A549 (cell line): ENCODE measurements around the gene RRBP1. TPM values are rescaled to one million over a fixed set of nuclear protein-coding genes. Genes with fewer than 3 reads are reported as not detected.
"Not testable (repeated sequence)": the region's sequence is repeated elsewhere in the genome, so short reads cannot be mapped to it uniquely, and the experiment has no call there.

Experiments
- ATAC-seq, 2 experiments: fragments of 200-7000 bp in 1 of 2; fragments of >200 bp in 1 of 2; cut with Nextera tagmentation in 1 of 2; cut with Tn5 transposase in 1 of 2; 3 replicates each; pipeline versions ENCODE4 v1.8.0 to v1.9.1; 2018 to 2020; ENCODE audit warnings: mild to moderate bottlenecking in 1 of 2, moderate library complexity in 1 of 2
- CTCF ChIA-PET: fragments of 300-600 bp; sonication (Branson Sonifier 250); formaldehyde crosslinking; extraction: SDS; loops from one replicate; lab custom pipeline; 2021; ENCODE audit warnings: antibody characterized with exemption, inconsistent platforms; lab: Yijun Ruan, JAX
- POLR2A ChIA-PET: fragments of 350-600 bp; formaldehyde crosslinking; extraction: SDS; loops from one replicate; lab custom pipeline; 2021; ENCODE audit warnings: antibody characterized with exemption, inconsistent platforms; lab: Yijun Ruan, JAX
- DNase-seq, 2 experiments: peaks; one replicate each; pipeline versions ENCODE4 v3.0.0 to v3.0.0-alpha.2; 2011 to 2016; ENCODE audit warnings: low read depth in 1 of 2, low spot score in 1 of 2
- FAIRE-seq: peaks from 2 replicates; lab custom pipeline; 2011; peaks lifted over from hg19 to GRCh38; lab: Jason Lieb, UNC
- H3K27ac ChIP-seq, 2 experiments: fragments of >200 bp; sonication (Bioruptor Twin); formaldehyde crosslinking; 3 replicates each; pipeline ENCODE4 v1.5.1; 2016 to 2017
- H3K4me1 ChIP-seq: fragments of >200 bp; sonication (Bioruptor Twin); formaldehyde crosslinking; 3 replicates; pipeline ENCODE4 v1.6.1; 2016
- H3K4me2 ChIP-seq: fragments of >200 bp; sonication (Bioruptor Twin); formaldehyde crosslinking; 3 replicates; pipeline ENCODE4 v1.6.1; 2016
- H3K4me3 ChIP-seq: fragments of >200 bp; sonication (Bioruptor Twin); formaldehyde crosslinking; 3 replicates; pipeline ENCODE4 v1.5.1; 2016
- H3K9me3 ChIP-seq: fragments of >200 bp; sonication (Bioruptor Twin); formaldehyde crosslinking; 3 replicates; pipeline ENCODE4 v1.6.1; 2016
- BHLHE40 ChIP-seq: IDR thresholded peaks from 2 replicates; pipeline ENCODE4 v1.6.1; 2012; ENCODE audit warnings: low read depth, low read length, inconsistent platforms
- CBX8 ChIP-seq: fragments of 200-600 bp; sonication (generic); IDR thresholded peaks from 2 replicates; pipeline ENCODE4 v1.6.1; 2016
- CHD4 ChIP-seq: fragments of 200-600 bp; sonication (generic); IDR thresholded peaks from 2 replicates; pipeline ENCODE4 v1.6.1; 2016; ENCODE audit warnings: antibody characterized with exemption, mild to moderate bottlenecking, borderline replicate concordance
- EHMT2 ChIP-seq: fragments of 200-600 bp; sonication (generic); IDR thresholded peaks from 2 replicates; pipeline ENCODE4 v1.6.1; 2016; ENCODE audit warnings: antibody characterized with exemption, low read depth, mild to moderate bottlenecking, moderate library complexity
- ELK1 ChIP-seq: fragments of 150-350 bp; IDR thresholded peaks from 2 replicates; pipeline ENCODE4 v1.6.1; 2014; ENCODE audit warnings: low read depth, mild to moderate bottlenecking, low read length
- FOSL2 ChIP-seq, 2 experiments: fragments of 450-650 bp in 1 of 2; fragments of >200 bp in 1 of 2; sonication (Bioruptor Twin) in 1 of 2; formaldehyde crosslinking; IDR thresholded peaks; 2 replicates each; pipeline versions ENCODE4 v1.5.0 to v1.6.1; 2016 to 2020; ENCODE audit warnings: mild to moderate bottlenecking in 1 of 2, moderate library complexity in 1 of 2
- FOXS1 ChIP-seq: fragments of 250-450 bp; sonication (Bioruptor Pico); IDR thresholded peaks from 2 replicates; pipeline ENCODE4 v1.5.0; 2020; ENCODE audit warnings: mild to moderate bottlenecking, moderate library complexity
- HOXA7 ChIP-seq: fragments of 250-450 bp; sonication (Bioruptor Pico); IDR thresholded peaks from 2 replicates; pipeline ENCODE4 v1.5.0; 2020; ENCODE audit warnings: mild to moderate bottlenecking, moderate library complexity
- HOXB13 ChIP-seq: fragments of 250-450 bp; sonication (Bioruptor Pico); IDR thresholded peaks from 2 replicates; pipeline ENCODE4 v1.5.0; 2020; ENCODE audit warnings: low read depth, mild to moderate bottlenecking, moderate library complexity
- HOXB5 ChIP-seq: fragments of 250-450 bp; sonication (Bioruptor Pico); IDR thresholded peaks from 2 replicates; pipeline ENCODE4 v1.5.0; 2020; ENCODE audit warnings: mild to moderate bottlenecking, moderate library complexity
- KDM1A ChIP-seq: fragments of 200-600 bp; sonication (generic); IDR thresholded peaks from 2 replicates; pipeline ENCODE4 v1.6.1; 2016; ENCODE audit warnings: low read depth, mild to moderate bottlenecking
- KDM5A ChIP-seq: fragments of 200-600 bp; sonication (generic); IDR thresholded peaks from 2 replicates; pipeline ENCODE4 v1.6.1; 2016; ENCODE audit warnings: antibody characterized with exemption, mild to moderate bottlenecking
- MYC ChIP-seq: IDR thresholded peaks from 2 replicates; pipeline ENCODE4 v1.6.1; 2012; ENCODE audit warnings: mild to moderate bottlenecking, inconsistent platforms, low read length, improper control_type of control experiment, borderline replicate concordance
- NFE2L2 ChIP-seq: fragments of 150-350 bp; conservative IDR thresholded peaks from 2 replicates; pipeline ENCODE4 v1.6.1; 2014; ENCODE audit warnings: low read length
- PHF8 ChIP-seq: fragments of 200-600 bp; sonication (generic); IDR thresholded peaks from 2 replicates; pipeline ENCODE4 v1.6.1; 2016; ENCODE audit warnings: low read depth, mild to moderate bottlenecking, antibody characterized with exemption, moderate library complexity, borderline replicate concordance
- RAD21 ChIP-seq, 2 experiments: fragments of >200 bp in 1 of 2; sonication (Bioruptor Twin) in 1 of 2; formaldehyde crosslinking in 1 of 2; IDR thresholded peaks in 1 of 2; conservative IDR thresholded peaks in 1 of 2; 2 replicates in 1 of 2; 3 replicates in 1 of 2; pipeline ENCODE4 v1.6.1; 2012 to 2018; ENCODE audit warnings: inconsistent platforms in 1 of 2
- RNF2 ChIP-seq: fragments of 200-600 bp; sonication (generic); IDR thresholded peaks from 2 replicates; pipeline ENCODE4 v1.6.1; 2016; ENCODE audit warnings: low read depth, mild to moderate bottlenecking, antibody characterized with exemption, moderate library complexity, borderline replicate concordance
- SMC3 ChIP-seq: fragments of >200 bp; sonication (Bioruptor Twin); formaldehyde crosslinking; IDR thresholded peaks from 3 replicates; pipeline ENCODE4 v1.6.1; 2018; ENCODE audit warnings: inconsistent platforms
- TP53 ChIP-seq: fragments of 250-450 bp; sonication (Bioruptor Pico); IDR thresholded peaks from 2 replicates; pipeline ENCODE4 v1.5.0; 2021; ENCODE audit warnings: mild to moderate bottlenecking, moderate library complexity
- ZFP36 ChIP-seq: fragments of 450-650 bp; IDR thresholded peaks from 2 replicates; pipeline ENCODE4 v1.6.1; 2014; ENCODE audit warnings: borderline replicate concordance; ENCODE audit not compliant: partially characterized antibody
- ZNF302 ChIP-seq: fragments of 250-450 bp; sonication (Bioruptor Pico); IDR thresholded peaks from 2 replicates; pipeline ENCODE4 v1.9.0; 2021; ENCODE audit warnings: inconsistent platforms, mild to moderate bottlenecking, moderate library complexity
- ZSCAN20 ChIP-seq: fragments of 250-450 bp; sonication (Bioruptor Pico); IDR thresholded peaks from 2 replicates; pipeline ENCODE4 v1.8.0; 2022; ENCODE audit warnings: mild to moderate bottlenecking, moderate library complexity
- WGBS: methylation state at CpG from one replicate; pipeline ENCODE4 v1.1.6; 2017; ENCODE audit errors: missing lambda C conversion rate; 5-methylcytosine and 5-hydroxymethylcytosine counted together
- polyA plus RNA-seq, 4 experiments: library from polyadenylated mRNA; depleted of rRNA in 3 of 4; stranded (reverse); fragments of >200 nt; fragmentation: RNase III in 1 of 4; extraction: RNeasy Plus Mini Kit Qiagen cat#74134 plus additional on column Dnase treatment in 1 of 4; gene quantifications; 2 replicates in 3 of 4; 3 replicates in 1 of 4; pipeline ENCODE4 v1.2.3, GENCODE V29; 2011 to 2017

Gene RRBP1
- polyA plus RNA-seq, 2 of the 4 experiments (the other 2 are of a cell fraction), result 51.6 to 79.6 TPM

DNA sequence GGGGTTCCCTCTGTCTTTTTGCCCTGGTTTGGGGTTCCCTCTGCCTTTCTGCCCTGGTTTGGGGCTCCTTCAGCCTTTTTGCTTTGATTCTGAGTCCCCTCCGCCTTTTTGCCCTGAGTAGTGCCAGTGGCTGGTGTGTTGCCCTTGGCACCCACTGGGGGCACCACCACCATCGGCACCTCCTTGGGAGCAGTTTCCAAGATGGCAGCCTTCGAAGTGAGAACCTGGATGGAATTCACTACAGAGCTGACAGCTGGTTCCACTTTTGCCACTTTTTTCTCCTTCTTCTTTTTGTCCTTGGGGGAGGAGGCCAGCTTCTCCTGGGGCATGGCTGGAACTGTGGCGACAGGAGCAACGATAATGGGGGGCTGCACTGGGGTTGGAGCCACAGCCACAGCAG lies 22.2 kb downstream of the RRBP1 start:
- ChIA-PET POLR2A (no interaction called here), CTCF (no interaction called here)
- TF ChIP-seq EHMT2 (0 out of 2 replicates have a peak, but pooled peaks have one; percentile 43), KDM5A (no peak), KDM1A (no peak), FOSL2 (IDR thresholded peaks at IDR 0.05) (no peak), FOSL2 (CRISPR knock-in tag; IDR thresholded peaks at IDR 0.05) (no peak)
- ATAC-seq (peak in 1 of 2 experiments; percentile 57; a peak in 3 of 6 replicates), DNase-seq (no peak), FAIRE-seq (no peak)
- Histone ChIP-seq H3K9me3 (peaks cover 21% of the 10 kb centered on the region), H3K4me3 (no peak overlapping the region), H3K4me1 (peaks cover 12% of the 10 kb centered on the region), H3K4me2 (no peak overlapping the region), H3K27ac (no peak overlapping the region)
- 98% methylated on average over 5 of the region's 5 CpGs for WGBS

DNA sequence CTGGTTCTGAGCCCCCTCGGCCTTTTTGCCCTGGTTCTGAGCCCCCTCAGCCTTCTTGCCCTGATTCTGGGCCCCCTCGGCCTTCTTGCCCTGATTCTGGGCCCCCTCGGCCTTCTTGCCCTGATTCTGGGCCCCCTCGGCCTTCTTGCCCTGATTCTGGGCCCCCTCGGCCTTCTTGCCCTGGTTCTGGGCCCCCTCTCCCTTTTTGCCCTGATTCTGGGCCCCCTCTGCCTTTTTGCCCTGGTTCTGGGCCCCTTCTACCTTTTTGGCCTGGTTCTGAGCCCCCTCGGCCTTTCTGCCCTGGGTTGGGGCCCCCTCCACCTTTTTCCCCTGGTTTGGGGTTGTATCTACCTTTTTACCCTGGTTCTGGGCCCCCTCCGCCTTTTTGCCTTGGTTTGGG lies 22.7 kb downstream of the RRBP1 start:
- ATAC-seq, FAIRE-seq, POLR2A ChIA-PET: not testable (repeated sequence)

DNA sequence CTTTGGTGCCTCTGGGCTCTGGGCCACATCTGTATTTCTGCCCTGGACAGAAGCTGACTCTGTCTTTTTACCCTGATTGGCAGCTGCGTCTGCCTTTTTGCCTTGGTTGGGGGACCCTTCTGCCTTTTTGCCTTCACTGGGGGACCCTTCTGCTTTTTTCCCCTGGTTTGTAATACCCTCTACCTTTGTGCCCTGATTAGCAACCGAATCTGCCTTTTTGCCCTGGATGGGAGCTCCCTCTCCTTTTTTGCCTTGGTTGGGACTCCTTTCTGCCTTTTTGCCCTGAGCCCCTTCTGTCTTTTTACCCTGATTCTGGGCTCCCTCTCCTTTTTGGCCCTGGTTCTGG lies 23.4 kb downstream of the RRBP1 start:
- WGBS, result 92% methylated on average over 2 of the region's 2 CpGs
- DNase-seq, result no peak
- ChIA-PET POLR2A (no interaction called here), CTCF (interaction anchor here (1.0 to 2.7 kb wide), 3 partner anchors 9 to 122 kb away, joined by 3 to 16 read pairs (median 7); partner anchors contain the start of gene RRBP1)
- no peak for FAIRE-seq
- no peak overlapping the region for H3K27ac ChIP-seq
- H3K4me2 ChIP-seq, result no peak overlapping the region
- H3K4me1 ChIP-seq, result peaks cover 12% of the 10 kb centered on the region
- ATAC-seq, result no peak
- H3K9me3 ChIP-seq, result peaks cover 21% of the 10 kb centered on the region
- TF ChIP-seq EHMT2, result no peak
- no peak for TF ChIP-seq MYC
- no peak for TF ChIP-seq TP53 (CRISPR knock-in tag)
- TF ChIP-seq HOXA7, result no peak
- no peak for TF ChIP-seq NFE2L2
- TF ChIP-seq ZFP36, result no peak
- no peak for TF ChIP-seq RAD21 (conservative IDR thresholded peaks at IDR 0.05 in 1 of 2, IDR thresholded peaks at IDR 0.05 in 1 of 2)
- no peak overlapping the region for H3K4me3 ChIP-seq

More for the DNA sequence above, 22.7 kb downstream of the RRBP1 start:
- not testable (repeated sequence) for H3K27ac ChIP-seq, H3K4me3 ChIP-seq, H3K4me2 ChIP-seq, DNase-seq
- peaks cover 12% of the 10 kb centered on the region for H3K4me1 ChIP-seq
- peaks cover 21% of the 10 kb centered on the region for H3K9me3 ChIP-seq
- CTCF ChIA-PET, result interaction anchor here (1.0 kb wide), 1 partner anchor 123 kb away, joined by 3 read pairs; no protein-coding TSS in a partner anchor
- WGBS, result 86% methylated on average over 7 of the region's 7 CpGs

- TF ChIP-seq CHD4 (0 out of 2 replicates have a peak, but pooled peaks have one; percentile 83), KDM1A (peak; percentile 90), RNF2 (no peak)
- CTCF ChIA-PET, result interaction anchor here (1.0 to 2.7 kb wide), 6 partner anchors 9 to 134 kb away, joined by 3 to 16 read pairs (median 4); partner anchors contain the start of gene RRBP1
- FAIRE-seq, result no peak
These were observed 24.0 kb downstream of the RRBP1 start for GRCh38 chr20:17657898-17658647.

GRCh38 chr20:17657079-17657825 lies 24.8 kb downstream of the RRBP1 start:
- no peak for ATAC-seq
- WGBS, result 92% methylated on average over 9 of the region's 9 CpGs
- no peak for TF ChIP-seq PHF8
- TF ChIP-seq FOXS1 (CRISPR knock-in tag), result no peak
- no peak for TF ChIP-seq CHD4
- TF ChIP-seq BHLHE40, result no peak
- no peak for TF ChIP-seq SMC3
- no peak for TF ChIP-seq HOXB5 (CRISPR knock-in tag)
- TF ChIP-seq ELK1, result no peak
- TF ChIP-seq ZNF302, result no peak
- TF ChIP-seq CBX8, result no peak
- TF ChIP-seq HOXB13 (CRISPR knock-in tag), result no peak
- no peak for TF ChIP-seq ZSCAN20 (CRISPR knock-in tag)
- no peak for TF ChIP-seq NFE2L2

More at GRCh38 chr20:17657898-17658647, 24.0 kb downstream of the RRBP1 start:
- Histone ChIP-seq H3K27ac (no peak overlapping the region), H3K9me3 (peaks cover 21% of the 10 kb centered on the region), H3K4me1 (peaks cover 12% of the 10 kb centered on the region), H3K4me3 (no peak overlapping the region), H3K4me2 (no peak overlapping the region)
- 93% methylated on average over 9 of the region's 9 CpGs for WGBS
- ATAC-seq (no peak), DNase-seq (no peak)
- POLR2A ChIA-PET, result no interaction called here

More at GRCh38 chr20:17657079-17657825, 24.8 kb downstream of the RRBP1 start:
- Histone ChIP-seq H3K4me1 (peaks cover 8% of the 10 kb centered on the region), H3K4me2 (no peak overlapping the region), H3K27ac (no peak overlapping the region), H3K4me3 (no peak overlapping the region), H3K9me3 (peaks cover 21% of the 10 kb centered on the region)
- DNase-seq (no peak), FAIRE-seq (no peak)
- CTCF ChIA-PET, result interaction anchor here (1.0 to 2.7 kb wide), 5 partner anchors 9 to 134 kb away, joined by 3 to 16 read pairs (median 4); partner anchors contain the start of gene RRBP1
- POLR2A ChIA-PET, result no interaction called here
